Measurements from ENCODE around the gene POLR1E. TPM values are rescaled to one million over a fixed set of nuclear protein-coding genes. Genes with fewer than 3 reads are reported as not detected.

The POLR1E gene
- polyA plus RNA-seq, 3 donors, result 2.3 to 4.1 (median 2.4) TPM

- Mint-ChIP-seq H3K27me3 (ENCODE audit: low read depth in 3 of 3) (peaks cover 0 to 4% (median 2%) of the 10 kb centered on the region in 3 donors), H3K36me3 (peaks cover 0 to 4% of the 10 kb centered on the region in 2 donors), H3K27ac (no peak overlapping the region), H3K4me3 (no peak overlapping the region), H3K4me1 (no peaks in the 10 kb centered on the region), H3K9me3 (no peaks in the 10 kb centered on the region)
- DNase-seq, result no peak
- Histone ChIP-seq H3K4me1 (ENCODE audit: control insufficient read depth in 1 of 2, insufficient read depth in 2 of 2, low read length in 2 of 2) (no peaks in the 10 kb centered on the region), H3K9ac (ENCODE audit: insufficient read depth, low read length, poor library complexity, severe bottlenecking) (no peak overlapping the region), H3K79me2 (ENCODE audit: insufficient read depth, low read length) (no peaks in the 10 kb centered on the region), H3K4me3 (replicated peaks in 1 of 3; ENCODE audit: low read depth in 2 of 3, low read length in 3 of 3) (no peak overlapping the region), H3K27me3 (ENCODE audit: control insufficient read depth in 2 of 2, insufficient read depth in 2 of 2, low read length in 2 of 2) (no peaks in the 10 kb centered on the region), H3K36me3 (replicated peaks in 1 of 2; ENCODE audit: control insufficient read depth in 1 of 2, insufficient read depth in 2 of 2, low read length in 2 of 2) (no peaks in the 10 kb centered on the region), H4K20me1 (ENCODE audit: insufficient read depth, low read length) (no peaks in the 10 kb centered on the region), H3K27ac (ENCODE audit: low read depth in 1 of 2, low read length in 2 of 2) (no peak overlapping the region), H3K4me2 (replicated peaks; ENCODE audit: extremely low read depth, low read length, poor library complexity, severe bottlenecking) (no peak overlapping the region), H2AFZ (ENCODE audit: insufficient read depth, low read depth, low read length, poor library complexity, severe bottlenecking) (no peak overlapping the region), H3K9me3 (replicated peaks in 1 of 2; ENCODE audit: control insufficient read depth in 1 of 2, insufficient read depth in 1 of 2, low read length in 2 of 2) (no peaks in the 10 kb centered on the region)
- intact Hi-C loops (cut with micrococcal nuclease), result no loop called here
- WGBS (ENCODE audit: insufficient coverage), result 98% methylated on average over 8 of the region's 8 CpGs
- TF ChIP-seq CTCF (IDR thresholded peaks at IDR 0.05), result no peak
Observed at GRCh38 chr9:37541465-37541864, 55.7 kb downstream of the POLR1E start.

GRCh38 chr9:37542488-37542887, 56.7 kb downstream of the POLR1E start:
- Histone ChIP-seq H4K20me1 (ENCODE audit: insufficient read depth, low read length) (no peaks in the 10 kb centered on the region), H2AFZ (ENCODE audit: insufficient read depth, low read depth, low read length, poor library complexity, severe bottlenecking) (no peak overlapping the region), H3K27ac (ENCODE audit: low read depth in 1 of 2, low read length in 2 of 2) (no peak overlapping the region), H3K79me2 (ENCODE audit: insufficient read depth, low read length) (no peaks in the 10 kb centered on the region), H3K9ac (ENCODE audit: insufficient read depth, low read length, poor library complexity, severe bottlenecking) (no peak overlapping the region), H3K27me3 (ENCODE audit: control insufficient read depth in 2 of 2, insufficient read depth in 2 of 2, low read length in 2 of 2) (no peaks in the 10 kb centered on the region), H3K4me2 (replicated peaks; ENCODE audit: extremely low read depth, low read length, poor library complexity, severe bottlenecking) (no peak overlapping the region), H3K36me3 (replicated peaks in 1 of 2; ENCODE audit: control insufficient read depth in 1 of 2, insufficient read depth in 2 of 2, low read length in 2 of 2) (no peaks in the 10 kb centered on the region), H3K4me3 (replicated peaks in 1 of 3; ENCODE audit: low read depth in 2 of 3, low read length in 3 of 3) (no peak overlapping the region), H3K9me3 (replicated peaks in 1 of 2; ENCODE audit: control insufficient read depth in 1 of 2, insufficient read depth in 1 of 2, low read length in 2 of 2) (no peaks in the 10 kb centered on the region), H3K4me1 (ENCODE audit: control insufficient read depth in 1 of 2, insufficient read depth in 2 of 2, low read length in 2 of 2) (no peaks in the 10 kb centered on the region)
- H3K27me3 Mint-ChIP-seq (ENCODE audit: low read depth in 3 of 3), result peaks cover 0 to 4% (median 0%) of the 10 kb centered on the region in 3 donors
- peaks cover 0 to 1% (median 0%) of the 10 kb centered on the region in 7 donors for H3K9me3 Mint-ChIP-seq
- TF ChIP-seq CTCF (IDR thresholded peaks at IDR 0.05), result no peak
- H3K36me3 Mint-ChIP-seq, result peaks cover 0 to 4% of the 10 kb centered on the region in 2 donors
- no peak for DNase-seq
- H3K4me1 Mint-ChIP-seq, result no peaks in the 10 kb centered on the region
- intact Hi-C loops (cut with micrococcal nuclease), result no loop called here
- WGBS (ENCODE audit: insufficient coverage), result 100% methylated on average over 2 of the region's 6 CpGs
- no peak overlapping the region for H3K4me3 Mint-ChIP-seq
- H3K27ac Mint-ChIP-seq, result no peak overlapping the region
